ENCODE results near the gene RNU7-1.

DNA sequence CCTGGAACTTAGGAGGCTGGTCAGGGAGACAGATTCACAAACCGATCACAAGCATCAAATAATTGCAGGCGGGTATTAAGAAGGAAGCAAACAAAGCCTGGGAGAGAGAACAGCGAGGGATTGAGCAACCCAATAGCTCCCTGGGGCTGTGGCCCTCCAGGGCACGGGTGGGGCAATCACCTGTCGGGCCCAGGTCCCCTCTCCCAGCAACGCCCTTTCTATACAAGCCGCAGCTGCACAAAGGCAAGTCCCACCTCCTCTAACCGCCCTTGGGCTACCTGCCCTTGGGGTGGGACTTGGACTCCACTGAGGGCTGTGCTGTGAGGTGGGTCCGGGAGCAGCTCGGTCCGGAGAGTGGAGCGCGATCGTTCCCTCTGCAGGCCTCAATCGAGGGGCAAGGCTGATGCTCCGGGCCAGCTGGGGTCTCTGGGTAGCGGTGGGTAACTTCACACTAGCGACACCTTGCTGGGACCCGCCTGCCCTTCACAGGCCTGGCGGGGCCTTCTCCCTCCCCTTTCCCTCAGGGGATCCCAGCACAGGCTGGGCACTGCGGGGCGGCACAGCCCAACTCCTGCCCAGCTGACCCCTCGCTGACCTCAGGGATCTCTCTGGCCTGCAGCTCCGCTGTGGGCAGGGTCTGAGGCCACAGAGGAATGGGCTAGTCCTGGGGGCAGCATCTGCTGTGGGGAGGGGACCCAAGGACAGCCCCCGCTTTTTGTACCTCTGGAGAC is 18.8 kb downstream of the RNU7-1 start:
- TF ChIP-seq, protein P1, sequence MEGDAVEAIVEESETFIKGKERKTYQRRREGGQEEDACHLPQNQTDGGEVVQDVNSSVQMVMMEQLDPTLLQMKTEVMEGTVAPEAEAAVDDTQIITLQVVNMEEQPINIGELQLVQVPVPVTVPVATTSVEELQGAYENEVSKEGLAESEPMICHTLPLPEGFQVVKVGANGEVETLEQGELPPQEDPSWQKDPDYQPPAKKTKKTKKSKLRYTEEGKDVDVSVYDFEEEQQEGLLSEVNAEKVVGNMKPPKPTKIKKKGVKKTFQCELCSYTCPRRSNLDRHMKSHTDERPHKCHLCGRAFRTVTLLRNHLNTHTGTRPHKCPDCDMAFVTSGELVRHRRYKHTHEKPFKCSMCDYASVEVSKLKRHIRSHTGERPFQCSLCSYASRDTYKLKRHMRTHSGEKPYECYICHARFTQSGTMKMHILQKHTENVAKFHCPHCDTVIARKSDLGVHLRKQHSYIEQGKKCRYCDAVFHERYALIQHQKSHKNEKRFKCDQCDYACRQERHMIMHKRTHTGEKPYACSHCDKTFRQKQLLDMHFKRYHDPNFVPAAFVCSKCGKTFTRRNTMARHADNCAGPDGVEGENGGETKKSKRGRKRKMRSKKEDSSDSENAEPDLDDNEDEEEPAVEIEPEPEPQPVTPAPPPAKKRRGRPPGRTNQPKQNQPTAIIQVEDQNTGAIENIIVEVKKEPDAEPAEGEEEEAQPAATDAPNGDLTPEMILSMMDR (conservative IDR thresholded peaks at IDR 0.05; ENCODE audit: low read depth, low read length), result no peak
- TF ChIP-seq MAZ (IDR thresholded peaks at IDR 0.05; ENCODE audit: borderline replicate concordance, low read depth, low read length) (no peak), RAD21 (IDR thresholded peaks at IDR 0.05; ENCODE audit: low read length) (no peak), POLR2A (IDR thresholded peaks at IDR 0.05; ENCODE audit: low read depth, low read length) (no peak), SMC3 (IDR thresholded peaks at IDR 0.05; ENCODE audit: low read depth, low read length) (no peak), MAFK (IDR thresholded peaks at IDR 0.05; ENCODE audit: low read depth, low read length) (no peak), CHD1 (IDR thresholded peaks at IDR 0.05; ENCODE audit: low read depth, low read length) (no peak), CEBPB (IDR thresholded peaks at IDR 0.05; ENCODE audit: low read depth, low read length) (peak; percentile 65), RFX5 (IDR thresholded peaks at IDR 0.05; ENCODE audit: low read depth, low read length) (no peak), FOS (IDR thresholded peaks at IDR 0.05; ENCODE audit: low read depth, low read length) (no peak)
- TF ChIP-seq, protein P2, sequence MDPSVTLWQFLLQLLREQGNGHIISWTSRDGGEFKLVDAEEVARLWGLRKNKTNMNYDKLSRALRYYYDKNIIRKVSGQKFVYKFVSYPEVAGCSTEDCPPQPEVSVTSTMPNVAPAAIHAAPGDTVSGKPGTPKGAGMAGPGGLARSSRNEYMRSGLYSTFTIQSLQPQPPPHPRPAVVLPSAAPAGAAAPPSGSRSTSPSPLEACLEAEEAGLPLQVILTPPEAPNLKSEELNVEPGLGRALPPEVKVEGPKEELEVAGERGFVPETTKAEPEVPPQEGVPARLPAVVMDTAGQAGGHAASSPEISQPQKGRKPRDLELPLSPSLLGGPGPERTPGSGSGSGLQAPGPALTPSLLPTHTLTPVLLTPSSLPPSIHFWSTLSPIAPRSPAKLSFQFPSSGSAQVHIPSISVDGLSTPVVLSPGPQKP (IDR thresholded peaks at IDR 0.05; ENCODE audit: borderline replicate concordance, low read depth, low read length), result no peak
- TF ChIP-seq, protein P3, sequence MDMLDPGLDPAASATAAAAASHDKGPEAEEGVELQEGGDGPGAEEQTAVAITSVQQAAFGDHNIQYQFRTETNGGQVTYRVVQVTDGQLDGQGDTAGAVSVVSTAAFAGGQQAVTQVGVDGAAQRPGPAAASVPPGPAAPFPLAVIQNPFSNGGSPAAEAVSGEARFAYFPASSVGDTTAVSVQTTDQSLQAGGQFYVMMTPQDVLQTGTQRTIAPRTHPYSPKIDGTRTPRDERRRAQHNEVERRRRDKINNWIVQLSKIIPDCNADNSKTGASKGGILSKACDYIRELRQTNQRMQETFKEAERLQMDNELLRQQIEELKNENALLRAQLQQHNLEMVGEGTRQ (IDR thresholded peaks at IDR 0.05; ENCODE audit: low read depth, low read length), result no peak

Measured in IMR-90 (cell line).